Brain microvascular endothelial cell (primary cell): ENCODE data around the gene PCLO.

Experiments
- DNase-seq: peaks from one replicate; pipeline ENCODE4 v3.0.0-alpha.2; 2020
- H3K27ac ChIP-seq: fragments of 250-450 bp; sonication (Bioruptor Pico); 2 replicates; pipeline ENCODE4 v1.5.1; 2020; ENCODE audit warnings: mild to moderate bottlenecking, moderate library complexity
- H3K27me3 ChIP-seq: fragments of 250-450 bp; sonication (Bioruptor Pico); replicated peaks from 2 replicates; pipeline ENCODE4 v1.5.1; 2020; ENCODE audit warnings: mild to moderate bottlenecking
- H3K36me3 ChIP-seq: fragments of 250-450 bp; sonication (Bioruptor Pico); replicated peaks from 2 replicates; pipeline ENCODE4 v1.5.1; 2020; ENCODE audit warnings: mild to moderate bottlenecking
- H3K4me3 ChIP-seq: 2 replicates; pipeline ENCODE4 v1.5.1; 2011; ENCODE audit warnings: low read depth, mild to moderate bottlenecking, control low read depth, low read length, moderate library complexity
- CTCF ChIP-seq: IDR thresholded peaks from 2 replicates; pipeline ENCODE4 v1.5.1; 2011; ENCODE audit warnings: low read depth, mild to moderate bottlenecking, moderate library complexity, low read length, control low read depth, inconsistent platforms; ENCODE audit errors: missing control alignments
- in situ Hi-C: cut with HindIII; loops from 2 replicates; pipeline ENCODE4 v1.10.0; 2017; ENCODE audit warnings: low sequenced_read_pairs, low pct_ligation_motif_present

Gene PCLO

GRCh38 chr7:83130623-83131545 lies 31.8 kb downstream of the PCLO start:
- H3K36me3 ChIP-seq, result no peaks in the 10 kb centered on the region
- no peak for TF ChIP-seq CTCF
- DNase-seq, result no peak
- H3K27me3 ChIP-seq, result no peaks in the 10 kb centered on the region
- no peak overlapping the region for H3K4me3 ChIP-seq
- in situ Hi-C loops, result no loop called here
- no peak overlapping the region for H3K27ac ChIP-seq

DNA sequence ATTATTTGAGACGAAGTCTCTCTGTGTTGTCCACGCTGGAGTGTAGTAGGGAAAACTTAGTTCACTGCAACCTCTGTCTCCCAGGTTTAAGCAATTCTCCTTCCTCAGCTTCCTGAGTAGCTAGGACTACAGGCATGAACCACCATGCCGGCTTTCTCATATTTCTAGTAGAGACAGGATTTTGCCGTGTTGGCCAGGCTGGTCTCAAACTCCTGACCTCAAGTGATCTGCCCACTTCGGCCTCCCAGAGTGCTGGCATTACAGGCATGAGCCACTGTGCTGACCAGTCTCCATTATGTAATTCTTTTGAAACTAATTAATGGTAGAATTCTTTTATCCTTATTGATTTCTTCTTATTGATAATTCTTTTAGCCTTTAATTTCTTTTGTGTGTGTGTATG lies 32.5 kb downstream of the PCLO start:
- in situ Hi-C loops, result no loop called here
- TF ChIP-seq CTCF, result no peak
- no peaks in the 10 kb centered on the region for H3K27me3 ChIP-seq
- no peak overlapping the region for H3K4me3 ChIP-seq
- H3K36me3 ChIP-seq, result no peaks in the 10 kb centered on the region
- no peak overlapping the region for H3K27ac ChIP-seq
- no peak for DNase-seq

- TF ChIP-seq CTCF, result no peak
- Histone ChIP-seq H3K4me3 (no peak overlapping the region), H3K36me3 (no peaks in the 10 kb centered on the region), H3K27ac (no peak overlapping the region), H3K27me3 (no peaks in the 10 kb centered on the region)
- DNase-seq, result no peak
- in situ Hi-C loops, result no loop called here
These were observed 43.2 kb downstream of the PCLO start for GRCh38 chr7:83119494-83119893.

DNA sequence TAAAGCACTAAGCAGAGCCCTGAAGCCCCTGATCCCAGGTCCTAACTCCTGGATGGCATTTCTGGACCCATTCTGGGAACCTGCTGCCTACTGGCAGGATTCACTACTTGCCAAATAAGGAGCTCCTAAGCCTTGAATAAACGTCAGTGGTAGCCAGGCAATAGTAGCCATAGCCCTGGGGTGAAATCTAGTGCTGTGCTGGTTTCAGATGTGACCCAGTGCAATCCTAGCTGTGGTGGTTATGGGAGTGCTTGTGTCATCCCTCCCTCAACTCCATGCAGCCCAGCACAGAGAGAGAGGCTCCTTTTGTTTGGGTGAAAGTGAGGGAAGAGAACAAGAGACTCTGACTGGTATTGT lies 43.7 kb downstream of the PCLO start:
- Histone ChIP-seq H3K27ac (no peak overlapping the region), H3K27me3 (no peaks in the 10 kb centered on the region), H3K4me3 (no peak overlapping the region), H3K36me3 (no peaks in the 10 kb centered on the region)
- no peak for TF ChIP-seq CTCF
- in situ Hi-C loops, result no loop called here
- DNase-seq, result no peak

DNA sequence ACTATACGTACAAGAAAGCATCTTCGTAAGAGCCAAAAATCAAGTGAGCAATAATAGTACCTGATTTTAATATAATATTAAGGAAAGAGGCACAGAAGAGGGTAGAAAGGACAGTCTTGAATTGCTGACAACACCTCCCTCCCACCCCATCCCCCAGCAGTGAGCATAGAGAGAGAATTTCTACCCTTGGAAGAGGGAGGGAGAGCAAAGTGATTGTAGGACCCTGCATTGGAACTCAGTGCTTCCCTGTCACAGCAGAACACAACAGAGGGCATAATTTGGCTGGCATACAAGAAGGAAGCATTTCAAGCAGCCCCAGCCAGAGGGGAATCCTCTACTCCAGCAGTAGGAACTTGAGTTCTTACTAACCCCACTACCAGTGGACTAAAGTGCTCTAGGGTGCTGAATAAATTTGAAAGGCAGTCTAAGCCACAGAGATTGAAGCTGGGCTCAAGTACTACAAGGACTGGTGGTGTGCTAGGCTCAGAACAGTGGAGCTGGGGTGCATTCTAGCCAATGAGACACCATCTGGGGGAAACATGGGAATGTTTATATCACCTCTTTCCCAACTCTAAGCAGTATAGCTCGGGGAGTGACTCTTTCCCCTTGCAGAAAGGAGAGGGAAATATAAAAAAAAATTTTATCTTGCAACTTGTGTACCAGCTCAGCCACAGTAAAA lies 44.2 kb downstream of the PCLO start:
- TF ChIP-seq CTCF, result no peak
- no peak for DNase-seq
- in situ Hi-C loops, result no loop called here

More for the DNA sequence above, 44.2 kb downstream of the PCLO start:
- no peak overlapping the region for H3K4me3 ChIP-seq
- no peaks in the 10 kb centered on the region for H3K36me3 ChIP-seq
- H3K27ac ChIP-seq, result no peak overlapping the region
- no peaks in the 10 kb centered on the region for H3K27me3 ChIP-seq
